HG03103 (cell line): Measurements from ENCODE around the gene TP53BP2.

ENCODE experiments used
- ATAC-seq: cut with Tn5 transposase; IDR thresholded peaks from one replicate; pipeline ENCODE4 v1.9.1; 2021; ENCODE audit warnings: low read depth; ENCODE audit not compliant: unreplicated experiment

TP53BP2 gene

DNA sequence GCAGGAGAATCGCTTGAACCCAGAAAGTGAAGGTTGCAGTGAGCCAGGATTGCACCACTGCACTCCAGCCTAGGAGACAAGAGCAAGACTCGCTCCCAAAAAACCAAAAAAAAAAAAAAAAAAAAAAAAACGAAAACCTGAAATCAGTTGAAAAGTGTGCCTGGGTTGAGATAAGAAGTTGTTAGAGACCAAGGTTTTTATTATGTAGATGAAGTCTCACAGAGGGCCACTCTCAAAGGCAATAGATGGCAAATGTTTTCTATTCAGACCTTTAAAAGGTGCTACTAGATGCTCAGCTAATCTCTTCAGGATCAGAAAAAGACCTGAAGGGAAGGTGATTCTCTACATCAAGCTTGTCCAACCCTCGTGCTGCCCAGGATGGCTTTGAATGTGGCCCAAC is 115.8 kb downstream of the TP53BP2 start:
- no peak for ATAC-seq
